ENCODE measurements around the gene NEUROG2. TPM values are rescaled to one million over a fixed set of nuclear protein-coding genes. Genes with fewer than 3 reads are reported as not detected.
A peak's percentile ranks its signal among the peaks of the same experiment; 100 is the strongest.
"Not testable (repeated sequence)": the region's sequence is repeated elsewhere in the genome, so short reads cannot be mapped to it uniquely, and the experiment has no call there.

NEUROG2 gene
- total RNA-seq, 4 donors from 2014 or later = not detected

DNA sequence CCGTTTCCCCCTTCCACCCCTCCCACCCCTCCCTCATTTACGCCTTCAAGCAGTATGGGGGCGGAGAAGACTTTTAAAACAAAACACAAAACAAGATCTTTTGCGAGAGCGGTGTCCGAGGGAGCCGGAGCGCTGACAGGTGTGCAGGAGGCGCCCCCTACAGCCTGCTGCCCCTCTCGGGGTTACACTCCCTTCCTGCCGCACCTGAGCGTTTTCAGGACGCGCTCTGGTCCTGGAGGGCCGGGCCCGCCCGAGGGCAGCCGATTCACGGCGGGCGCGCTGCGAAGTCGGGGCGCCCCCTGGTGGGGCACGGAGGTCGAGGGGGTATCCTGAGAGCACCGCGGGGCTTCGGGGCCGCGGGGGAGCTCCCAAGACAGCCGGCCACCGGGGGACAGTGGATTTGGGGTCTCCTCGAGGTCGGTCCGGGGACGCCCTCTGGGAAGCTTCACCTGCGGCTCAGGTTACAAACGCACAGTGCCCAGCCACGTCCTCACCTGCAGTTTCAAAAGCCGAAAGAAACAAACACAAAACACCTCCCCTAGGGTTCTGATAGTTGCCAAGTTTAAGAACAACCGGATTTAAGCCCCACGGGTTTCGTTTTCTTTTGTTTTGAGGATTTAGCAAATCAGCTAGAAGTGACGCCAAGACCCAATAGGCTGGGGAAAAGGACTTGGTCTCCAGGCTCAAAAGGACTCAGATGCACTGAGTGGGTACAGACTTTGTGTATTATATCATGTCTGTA is 8.0 kb upstream of the NEUROG2 start:
- in situ Hi-C loops (cut with MboI; ENCODE audit: low pct_ligation_motif_present in 1 of 4, low pct_unique_long_range_greater_than_20kb in 1 of 4, low sequenced_read_pairs in 3 of 4) = loop anchor here in 1 of 4 donors (10.0 kb wide), 1 partner anchor 199 kb away; no protein-coding TSS in a partner anchor
- TF ChIP-seq EP300 (IDR thresholded peaks at IDR 0.05; ENCODE audit: low read depth) (no peak), CTCF (IDR thresholded peaks at IDR 0.05) (peak; percentile 55 to 69 (median 60))
- H3K27me3 ChIP-seq = peaks cover 86% of the 10 kb centered on the region
- peaks cover 0 to 27% (median 19%) of the 10 kb centered on the region in 4 donors for H3K4me1 ChIP-seq
- intact Hi-C loops (cut with DNase I; ENCODE audit: low total_unique reads) = no loop called here
- DNase-seq = peak; percentile 76
- peak overlapping the region in 3 of 4 donors; percentile 20 to 53 (median 27) for H3K4me3 ChIP-seq
- no peaks in the 10 kb centered on the region for H3K36me3 ChIP-seq
- 3% methylated on average over 44 of the region's 46 CpGs; no CpG with 5 or more reads in 1 of the 2 donors for WGBS, 2 donors (ENCODE audit: low coverage in 1 of 2)
- no peaks in the 10 kb centered on the region for H3K9me3 ChIP-seq
- no peak overlapping the region for H3K27ac ChIP-seq

DNA sequence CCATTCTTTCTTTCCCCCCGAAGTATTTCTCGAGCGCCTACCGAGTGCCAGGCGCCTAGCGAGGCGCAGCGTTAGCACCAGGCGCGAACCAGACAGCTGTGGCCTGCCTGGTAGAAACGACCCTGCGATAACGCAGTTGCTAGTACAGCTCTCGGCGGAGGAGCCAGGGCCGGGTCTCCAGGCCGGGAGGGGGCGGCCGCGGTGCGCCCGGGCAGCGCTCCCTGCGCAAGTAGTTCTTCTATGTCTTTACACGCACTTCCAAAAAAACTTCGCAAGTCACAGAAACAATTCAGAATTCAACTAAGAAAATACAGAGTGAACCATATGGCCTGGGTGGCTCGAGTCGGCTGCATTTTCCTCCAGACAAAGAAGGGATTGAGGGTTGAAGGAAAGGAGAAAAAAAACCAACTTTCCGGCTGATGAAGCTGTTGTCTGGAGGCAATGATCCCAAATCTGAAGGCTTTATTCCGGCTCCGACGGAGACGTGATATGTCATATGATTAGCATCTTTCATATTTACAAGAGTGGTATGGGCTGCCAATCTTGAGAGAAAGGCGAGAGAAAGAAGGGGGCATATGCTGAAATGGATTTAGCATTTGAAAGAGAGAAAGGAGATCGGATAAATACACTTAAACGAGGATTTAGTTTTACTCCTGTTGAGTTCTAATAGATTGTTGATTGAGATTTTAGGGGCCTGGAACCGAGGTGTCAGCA is 7.2 kb upstream of the NEUROG2 start:
- Histone ChIP-seq H3K4me1 (peaks cover 0 to 27% (median 19%) of the 10 kb centered on the region in 4 donors), H3K27me3 (peaks cover 94% of the 10 kb centered on the region), H3K27ac (no peak overlapping the region), H3K9me3 (no peaks in the 10 kb centered on the region), H3K36me3 (no peaks in the 10 kb centered on the region), H3K4me3 (peak overlapping the region in 3 of 4 donors; percentile 20 to 53 (median 27))
- DNase-seq = peak; percentile 31
- in situ Hi-C loops (cut with MboI; ENCODE audit: low pct_ligation_motif_present in 1 of 4, low pct_unique_long_range_greater_than_20kb in 1 of 4, low sequenced_read_pairs in 3 of 4) (loop anchor here in 1 of 4 donors (10.0 kb wide), 1 partner anchor 198 kb away; no protein-coding TSS in a partner anchor), intact Hi-C loops (cut with DNase I; ENCODE audit: low total_unique reads) (no loop called here)
- 5 to 13% methylated on average over 17 to 37 of the region's 37 CpGs for WGBS, 2 donors (ENCODE audit: low coverage in 1 of 2)
- no peak for TF ChIP-seq POLR2AphosphoS5 (IDR thresholded peaks at IDR 0.05)
- TF ChIP-seq POLR2A (IDR thresholded peaks at IDR 0.05) = no peak
- TF ChIP-seq CTCF (IDR thresholded peaks at IDR 0.05) = no peak
- no peak for TF ChIP-seq EP300 (IDR thresholded peaks at IDR 0.05; ENCODE audit: low read depth)

DNA sequence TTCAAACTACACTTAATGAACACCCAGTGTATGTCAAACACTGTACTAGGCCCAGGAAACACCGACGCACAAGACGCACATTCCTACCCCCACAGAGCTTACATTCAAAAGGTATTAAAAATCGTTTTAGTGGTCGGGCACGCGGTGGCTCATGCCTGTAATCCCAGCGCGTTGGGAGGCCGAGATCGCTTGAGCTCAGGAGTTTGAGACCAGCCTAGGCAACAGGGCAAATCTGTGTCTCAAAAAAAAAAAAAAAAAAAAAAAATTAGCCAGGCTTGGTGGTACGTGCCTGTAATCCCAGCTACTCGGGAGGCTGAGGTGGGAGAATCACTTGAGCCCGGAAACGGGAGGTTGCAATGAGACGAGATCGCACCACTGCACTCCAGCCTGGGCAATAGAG is 6.5 kb upstream of the NEUROG2 start:
- H3K9me3 ChIP-seq; intact Hi-C loops (cut with DNase I; ENCODE audit: low total_unique reads); H3K36me3 ChIP-seq; H3K27ac ChIP-seq; DNase-seq; H3K4me3 ChIP-seq: not testable (repeated sequence)
- WGBS, 2 donors (ENCODE audit: low coverage in 1 of 2) = 14 to 22% methylated on average over 16 to 17 of the region's 17 CpGs
- Histone ChIP-seq H3K4me1 (peaks cover 3 to 28% (median 19%) of the 10 kb centered on the region in 4 donors), H3K27me3 (peaks cover 99% of the 10 kb centered on the region)
- in situ Hi-C loops (cut with MboI; ENCODE audit: low pct_ligation_motif_present in 1 of 4, low pct_unique_long_range_greater_than_20kb in 1 of 4, low sequenced_read_pairs in 3 of 4) = loop anchor here in 1 of 4 donors (10.0 kb wide), 1 partner anchor 198 kb away; no protein-coding TSS in a partner anchor

DNA sequence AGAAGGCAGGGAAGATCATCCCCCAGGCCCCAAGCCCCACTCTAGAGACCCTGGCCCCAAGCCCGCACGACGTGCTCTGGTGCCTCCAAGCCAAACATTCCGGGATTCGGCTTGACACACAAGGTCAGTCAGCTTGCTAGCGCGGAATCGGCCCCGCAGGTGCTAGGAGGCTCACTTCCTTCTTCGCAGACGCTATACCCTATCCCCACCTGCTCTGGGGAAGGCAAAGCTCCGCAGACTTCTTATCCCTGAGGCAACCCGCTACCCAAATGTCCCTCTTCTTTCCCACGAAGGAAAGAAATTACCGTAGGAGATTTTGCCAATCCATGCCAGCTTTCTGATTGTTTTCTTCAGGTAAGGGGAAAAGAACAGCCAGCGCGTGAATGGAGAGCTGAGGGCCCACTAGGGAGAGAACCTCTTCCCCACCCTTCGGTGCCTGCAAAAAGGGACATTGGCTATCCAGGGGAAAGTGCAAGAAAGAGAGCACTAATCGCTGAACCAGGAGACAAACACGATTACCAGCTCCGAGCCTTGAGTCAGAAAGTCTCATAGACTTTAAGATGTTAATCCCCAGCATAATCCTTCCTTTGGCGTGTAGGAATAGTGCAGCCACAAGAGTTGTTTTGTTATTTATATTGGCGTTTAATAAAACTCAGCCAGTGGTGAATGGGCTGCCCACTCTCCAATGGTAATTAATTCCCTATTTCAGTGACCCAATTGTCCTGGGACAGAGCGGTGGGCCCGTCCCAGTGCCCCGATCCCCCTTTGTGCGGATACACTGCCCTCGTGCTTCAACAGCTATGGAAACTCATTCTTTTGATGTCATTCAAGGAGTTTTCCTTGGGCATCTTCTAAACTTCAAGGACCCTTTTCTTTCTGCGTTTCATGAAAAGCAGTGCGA is 5.4 kb upstream of the NEUROG2 start:
- WGBS, 2 donors (ENCODE audit: low coverage in 1 of 2) = 15 to 17% methylated on average over 10 to 29 of the region's 30 CpGs
- H3K36me3 ChIP-seq = no peaks in the 10 kb centered on the region
- no peaks in the 10 kb centered on the region for H3K9me3 ChIP-seq
- H3K27ac ChIP-seq = no peak overlapping the region
- TF ChIP-seq EP300 (IDR thresholded peaks at IDR 0.05; ENCODE audit: low read depth) (no peak), POLR2AphosphoS5 (IDR thresholded peaks at IDR 0.05) (no peak), POLR2A (IDR thresholded peaks at IDR 0.05) (no peak), CTCF (IDR thresholded peaks at IDR 0.05) (no peak)
- DNase-seq = no peak
- H3K4me1 ChIP-seq = peaks cover 3 to 39% (median 30%) of the 10 kb centered on the region in 4 donors
- H3K27me3 ChIP-seq = peaks cover 100% of the 10 kb centered on the region
- intact Hi-C loops (cut with DNase I; ENCODE audit: low total_unique reads) (no loop called here), in situ Hi-C loops (cut with MboI; ENCODE audit: low pct_ligation_motif_present in 1 of 4, low pct_unique_long_range_greater_than_20kb in 1 of 4, low sequenced_read_pairs in 3 of 4) (loop anchor here in 1 of 4 donors (10.0 kb wide), 1 partner anchor 197 kb away; no protein-coding TSS in a partner anchor)
- no peak overlapping the region for H3K4me3 ChIP-seq
